HL-60 (cell line): Measurements from ENCODE around the gene INSC.

ENCODE experiments used
- DNase-seq, 2 experiments: peaks; one replicate each; pipeline ENCODE4 v3.0.0-alpha.2; 2010 to 2020; ENCODE audit warnings: low read depth in 1 of 2, low spot score in 1 of 2
- H3K27ac ChIP-seq: fragments of 250-450 bp; sonication (Bioruptor Pico); replicated peaks from 2 replicates; pipeline ENCODE4 v1.5.1; 2020; ENCODE audit warnings: mild to moderate bottlenecking, moderate library complexity
- H3K27me3 ChIP-seq: fragments of 250-450 bp; sonication (Bioruptor Pico); 2 replicates; pipeline ENCODE4 v1.5.1; 2021; ENCODE audit warnings: mild to moderate bottlenecking, moderate library complexity; ENCODE audit not compliant: insufficient read depth, poor library complexity, severe bottlenecking
- H3K4me3 ChIP-seq: replicated peaks from 2 replicates; pipeline ENCODE4 v1.5.1; 2011; ENCODE audit warnings: mild to moderate bottlenecking, control low read depth, low read length; ENCODE audit not compliant: insufficient read depth
- GABPA ChIP-seq: IDR thresholded peaks from 2 replicates; pipeline ENCODE4 v1.6.1; 2012; ENCODE audit warnings: low read depth
- POLR2AphosphoS5 ChIP-seq: IDR thresholded peaks from 2 replicates; pipeline ENCODE4 v1.6.1; 2012; ENCODE audit warnings: low read depth
- SPI1 ChIP-seq: IDR thresholded peaks from 2 replicates; pipeline ENCODE4 v1.6.1; 2012; ENCODE audit warnings: low read depth, mild to moderate bottlenecking, borderline replicate concordance
- TF ChIP-seq, protein P1 (sequence below): IDR thresholded peaks from one replicate; pipeline ENCODE4 v1.5.1; 2011; ENCODE audit warnings: low read length, control low read depth, inconsistent platforms; ENCODE audit not compliant: insufficient read depth
- TF ChIP-seq, protein P2 (sequence below): IDR thresholded peaks from 2 replicates; pipeline ENCODE4 v1.6.1; 2012; ENCODE audit warnings: low read depth; ENCODE audit not compliant: insufficient replicate concordance

Gene INSC

DNA sequence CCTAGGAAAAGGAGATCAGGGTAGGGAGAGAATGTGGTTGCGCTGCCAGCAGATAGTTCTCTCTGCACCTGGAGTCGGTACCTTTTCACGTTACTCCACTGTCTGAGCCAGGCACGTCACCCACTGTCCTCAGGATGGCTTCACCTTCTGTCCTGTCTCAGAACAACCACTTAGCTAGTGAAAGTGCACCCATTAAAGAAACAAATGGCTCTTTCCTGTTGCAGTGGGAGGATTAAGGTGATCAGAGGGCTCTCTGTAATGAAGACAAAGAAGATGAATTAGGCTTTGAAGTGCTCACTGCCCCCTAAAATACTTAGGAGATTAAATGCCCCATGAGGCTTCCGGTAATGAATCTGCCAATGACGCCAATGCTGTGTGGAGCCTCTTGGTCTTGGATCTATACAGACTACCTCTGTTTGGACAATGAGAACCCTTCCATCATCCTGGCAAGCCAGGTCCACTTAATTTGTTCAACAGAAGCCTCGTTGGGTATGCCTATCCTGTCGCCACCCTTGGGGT is 113.7 kb downstream of the INSC start:
- H3K27me3 ChIP-seq: peaks cover 3% of the 10 kb centered on the region
- no peak overlapping the region for H3K4me3 ChIP-seq
- no peak overlapping the region for H3K27ac ChIP-seq
- DNase-seq: no peak
- TF ChIP-seq POLR2AphosphoS5 (no peak), SPI1 (no peak), GABPA (no peak)
- TF ChIP-seq, protein P1, sequence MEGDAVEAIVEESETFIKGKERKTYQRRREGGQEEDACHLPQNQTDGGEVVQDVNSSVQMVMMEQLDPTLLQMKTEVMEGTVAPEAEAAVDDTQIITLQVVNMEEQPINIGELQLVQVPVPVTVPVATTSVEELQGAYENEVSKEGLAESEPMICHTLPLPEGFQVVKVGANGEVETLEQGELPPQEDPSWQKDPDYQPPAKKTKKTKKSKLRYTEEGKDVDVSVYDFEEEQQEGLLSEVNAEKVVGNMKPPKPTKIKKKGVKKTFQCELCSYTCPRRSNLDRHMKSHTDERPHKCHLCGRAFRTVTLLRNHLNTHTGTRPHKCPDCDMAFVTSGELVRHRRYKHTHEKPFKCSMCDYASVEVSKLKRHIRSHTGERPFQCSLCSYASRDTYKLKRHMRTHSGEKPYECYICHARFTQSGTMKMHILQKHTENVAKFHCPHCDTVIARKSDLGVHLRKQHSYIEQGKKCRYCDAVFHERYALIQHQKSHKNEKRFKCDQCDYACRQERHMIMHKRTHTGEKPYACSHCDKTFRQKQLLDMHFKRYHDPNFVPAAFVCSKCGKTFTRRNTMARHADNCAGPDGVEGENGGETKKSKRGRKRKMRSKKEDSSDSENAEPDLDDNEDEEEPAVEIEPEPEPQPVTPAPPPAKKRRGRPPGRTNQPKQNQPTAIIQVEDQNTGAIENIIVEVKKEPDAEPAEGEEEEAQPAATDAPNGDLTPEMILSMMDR: no peak
- TF ChIP-seq, protein P2, sequence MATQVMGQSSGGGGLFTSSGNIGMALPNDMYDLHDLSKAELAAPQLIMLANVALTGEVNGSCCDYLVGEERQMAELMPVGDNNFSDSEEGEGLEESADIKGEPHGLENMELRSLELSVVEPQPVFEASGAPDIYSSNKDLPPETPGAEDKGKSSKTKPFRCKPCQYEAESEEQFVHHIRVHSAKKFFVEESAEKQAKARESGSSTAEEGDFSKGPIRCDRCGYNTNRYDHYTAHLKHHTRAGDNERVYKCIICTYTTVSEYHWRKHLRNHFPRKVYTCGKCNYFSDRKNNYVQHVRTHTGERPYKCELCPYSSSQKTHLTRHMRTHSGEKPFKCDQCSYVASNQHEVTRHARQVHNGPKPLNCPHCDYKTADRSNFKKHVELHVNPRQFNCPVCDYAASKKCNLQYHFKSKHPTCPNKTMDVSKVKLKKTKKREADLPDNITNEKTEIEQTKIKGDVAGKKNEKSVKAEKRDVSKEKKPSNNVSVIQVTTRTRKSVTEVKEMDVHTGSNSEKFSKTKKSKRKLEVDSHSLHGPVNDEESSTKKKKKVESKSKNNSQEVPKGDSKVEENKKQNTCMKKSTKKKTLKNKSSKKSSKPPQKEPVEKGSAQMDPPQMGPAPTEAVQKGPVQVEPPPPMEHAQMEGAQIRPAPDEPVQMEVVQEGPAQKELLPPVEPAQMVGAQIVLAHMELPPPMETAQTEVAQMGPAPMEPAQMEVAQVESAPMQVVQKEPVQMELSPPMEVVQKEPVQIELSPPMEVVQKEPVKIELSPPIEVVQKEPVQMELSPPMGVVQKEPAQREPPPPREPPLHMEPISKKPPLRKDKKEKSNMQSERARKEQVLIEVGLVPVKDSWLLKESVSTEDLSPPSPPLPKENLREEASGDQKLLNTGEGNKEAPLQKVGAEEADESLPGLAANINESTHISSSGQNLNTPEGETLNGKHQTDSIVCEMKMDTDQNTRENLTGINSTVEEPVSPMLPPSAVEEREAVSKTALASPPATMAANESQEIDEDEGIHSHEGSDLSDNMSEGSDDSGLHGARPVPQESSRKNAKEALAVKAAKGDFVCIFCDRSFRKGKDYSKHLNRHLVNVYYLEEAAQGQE: no peak

DNA sequence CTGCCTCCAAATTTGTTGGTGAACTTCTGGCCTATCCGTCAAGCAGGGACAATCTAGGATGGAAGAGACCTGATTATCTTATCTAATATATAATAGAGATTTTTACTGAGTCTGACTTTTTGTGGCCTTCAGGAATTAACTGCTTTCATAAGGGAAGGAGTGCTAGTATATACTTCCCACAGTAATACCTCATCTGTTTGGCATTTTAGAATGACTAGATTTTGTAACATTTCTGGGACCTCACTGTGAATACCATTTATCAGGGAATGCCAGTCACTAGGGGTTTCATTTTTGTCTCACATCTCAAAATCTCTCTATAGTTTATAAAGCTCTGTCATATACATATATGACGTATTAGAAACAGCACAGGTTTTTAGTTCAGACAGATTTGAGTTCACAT is 114.3 kb downstream of the INSC start:
- Histone ChIP-seq H3K27me3 (peaks cover 3% of the 10 kb centered on the region), H3K4me3 (no peak overlapping the region), H3K27ac (no peak overlapping the region)
- TF ChIP-seq GABPA: no peak
- TF ChIP-seq, protein P1: no peak
- TF ChIP-seq SPI1: no peak
- no peak for TF ChIP-seq POLR2AphosphoS5
- TF ChIP-seq, protein P2: no peak
- DNase-seq: no peak

DNA sequence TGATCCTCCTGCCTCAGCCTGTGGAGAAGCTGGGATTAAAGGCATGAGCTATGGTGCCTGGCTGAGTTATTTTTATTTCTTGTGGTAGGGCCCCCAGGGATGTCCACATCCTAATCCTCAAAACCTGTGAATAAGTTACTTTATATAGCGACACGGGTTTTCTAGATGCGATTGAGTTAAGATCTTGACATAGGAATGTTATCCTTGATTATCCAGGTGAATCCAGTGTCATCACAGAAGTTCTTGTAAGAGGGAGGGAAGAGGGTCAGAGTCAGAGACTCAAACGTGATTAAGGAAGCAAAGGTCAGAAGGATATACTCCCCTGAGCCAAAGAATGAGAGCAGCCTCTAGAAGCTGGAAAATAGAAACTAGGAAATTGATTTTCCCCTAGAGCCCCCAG is 117.8 kb downstream of the INSC start:
- DNase-seq: no peak
- Histone ChIP-seq H3K4me3 (no peak overlapping the region), H3K27ac (no peak overlapping the region), H3K27me3 (peaks cover 3% of the 10 kb centered on the region)
- TF ChIP-seq, protein P1: no peak
- no peak for TF ChIP-seq GABPA
- TF ChIP-seq, protein P2: no peak
- TF ChIP-seq SPI1: no peak
- TF ChIP-seq POLR2AphosphoS5: no peak
